ENCODE data around the gene TAGAP.

TAGAP gene

GRCh38 chr6:159071843-159072769 lies 27.3 kb upstream of the TAGAP start:
- no peak for DNase-seq

GRCh38 chr6:159068904-159069578 lies 24.2 kb upstream of the TAGAP start:
- no peak for DNase-seq

- no peak for DNase-seq
Measured at GRCh38 chr6:159067334-159067733, 22.5 kb upstream of the TAGAP start.

- DNase-seq = no peak
Measured at GRCh38 chr6:159066483-159066882, 21.7 kb upstream of the TAGAP start.

GRCh38 chr6:159065759-159066329 lies 21.1 kb upstream of the TAGAP start:
- DNase-seq = no peak

- no peak for DNase-seq
Measured at GRCh38 chr6:159065091-159065490, 20.3 kb upstream of the TAGAP start.

GRCh38 chr6:159064477-159064876 lies 19.7 kb upstream of the TAGAP start:
- DNase-seq = no peak

GRCh38 chr6:159063549-159063948 lies 18.8 kb upstream of the TAGAP start:
- DNase-seq = no peak

- DNase-seq = no peak
Measured at GRCh38 chr6:159062976-159063375, 18.2 kb upstream of the TAGAP start.

- DNase-seq = peak; percentile 78
Measured at GRCh38 chr6:159062564-159062945, 17.8 kb upstream of the TAGAP start.

- no peak for DNase-seq
Measured at GRCh38 chr6:159061805-159062563, 17.2 kb upstream of the TAGAP start.

- no peak for DNase-seq
Measured at GRCh38 chr6:159061146-159061545, 16.4 kb upstream of the TAGAP start.

- no peak for DNase-seq
Measured at GRCh38 chr6:159059885-159060506, 15.2 kb upstream of the TAGAP start.

- DNase-seq = no peak
Measured at GRCh38 chr6:159059141-159059540, 14.3 kb upstream of the TAGAP start.

GRCh38 chr6:159056899-159057298 lies 12.1 kb upstream of the TAGAP start:
- no peak for DNase-seq

GRCh38 chr6:159056432-159056831 lies 11.6 kb upstream of the TAGAP start:
- DNase-seq = no peak

GRCh38 chr6:159056003-159056402 lies 11.2 kb upstream of the TAGAP start:
- no peak for DNase-seq

- no peak for DNase-seq
Measured at GRCh38 chr6:159053781-159054398, 9.1 kb upstream of the TAGAP start.

- no peak for DNase-seq
Measured at GRCh38 chr6:159052720-159053119, 7.9 kb upstream of the TAGAP start.

- no peak for DNase-seq
Measured at GRCh38 chr6:159047891-159048685, 3.3 kb upstream of the TAGAP start.

GRCh38 chr6:159045801-159046200 lies 1.0 kb upstream of the TAGAP start:
- DNase-seq = no peak
